Measurements from ENCODE around the gene TLR1.

DNA sequence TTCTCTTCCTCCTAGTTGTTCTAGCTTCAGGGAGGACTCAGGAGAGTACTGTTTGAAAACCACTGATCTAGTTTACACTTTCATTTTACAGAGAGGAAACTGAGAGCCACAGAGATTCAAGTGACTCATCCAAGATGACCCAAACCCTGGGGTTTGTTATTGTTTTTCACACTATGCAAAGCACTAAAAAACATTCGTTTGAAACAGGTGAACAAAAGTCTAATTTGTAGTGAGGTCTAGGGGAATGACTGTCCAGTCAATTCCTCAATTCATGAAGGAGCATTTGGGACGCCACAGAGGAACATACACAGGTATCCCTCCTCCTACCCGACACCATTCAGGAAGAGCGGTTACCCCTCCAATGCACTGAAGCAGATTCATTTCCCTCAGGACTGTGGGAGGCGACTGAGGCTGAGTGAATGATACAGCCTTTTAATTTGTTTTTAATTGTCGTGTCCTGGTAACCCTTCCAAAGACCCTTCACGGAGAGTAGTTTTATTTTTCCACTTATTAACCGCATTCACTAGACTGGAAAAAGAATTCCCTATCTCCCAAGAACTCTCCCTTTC, 52.1 kb downstream of the TLR1 start:
- TF ChIP-seq, protein P1, sequence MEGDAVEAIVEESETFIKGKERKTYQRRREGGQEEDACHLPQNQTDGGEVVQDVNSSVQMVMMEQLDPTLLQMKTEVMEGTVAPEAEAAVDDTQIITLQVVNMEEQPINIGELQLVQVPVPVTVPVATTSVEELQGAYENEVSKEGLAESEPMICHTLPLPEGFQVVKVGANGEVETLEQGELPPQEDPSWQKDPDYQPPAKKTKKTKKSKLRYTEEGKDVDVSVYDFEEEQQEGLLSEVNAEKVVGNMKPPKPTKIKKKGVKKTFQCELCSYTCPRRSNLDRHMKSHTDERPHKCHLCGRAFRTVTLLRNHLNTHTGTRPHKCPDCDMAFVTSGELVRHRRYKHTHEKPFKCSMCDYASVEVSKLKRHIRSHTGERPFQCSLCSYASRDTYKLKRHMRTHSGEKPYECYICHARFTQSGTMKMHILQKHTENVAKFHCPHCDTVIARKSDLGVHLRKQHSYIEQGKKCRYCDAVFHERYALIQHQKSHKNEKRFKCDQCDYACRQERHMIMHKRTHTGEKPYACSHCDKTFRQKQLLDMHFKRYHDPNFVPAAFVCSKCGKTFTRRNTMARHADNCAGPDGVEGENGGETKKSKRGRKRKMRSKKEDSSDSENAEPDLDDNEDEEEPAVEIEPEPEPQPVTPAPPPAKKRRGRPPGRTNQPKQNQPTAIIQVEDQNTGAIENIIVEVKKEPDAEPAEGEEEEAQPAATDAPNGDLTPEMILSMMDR (IDR thresholded peaks at IDR 0.05) = no peak
- TF ChIP-seq EZH2 (IDR thresholded peaks at IDR 0.05; ENCODE audit: borderline replicate concordance, insufficient read depth, low read depth, low read length, poor library complexity, severe bottlenecking) = no peak

All from B cell (primary cell).